ENCODE data around the gene C12orf76. TPM values are rescaled to one million over a fixed set of nuclear protein-coding genes. Genes with fewer than 3 reads are reported as not detected.
"Not testable (repeated sequence)": the region's sequence is repeated elsewhere in the genome, so short reads cannot be mapped to it uniquely, and the experiment has no call there.

C12orf76 gene
- total and polyA plus RNA-seq, 2 of the 13 experiments (the other 11 are each of a cell fraction or from before 2014, with no cell fraction given): 15.8 to 38.4 TPM

DNA sequence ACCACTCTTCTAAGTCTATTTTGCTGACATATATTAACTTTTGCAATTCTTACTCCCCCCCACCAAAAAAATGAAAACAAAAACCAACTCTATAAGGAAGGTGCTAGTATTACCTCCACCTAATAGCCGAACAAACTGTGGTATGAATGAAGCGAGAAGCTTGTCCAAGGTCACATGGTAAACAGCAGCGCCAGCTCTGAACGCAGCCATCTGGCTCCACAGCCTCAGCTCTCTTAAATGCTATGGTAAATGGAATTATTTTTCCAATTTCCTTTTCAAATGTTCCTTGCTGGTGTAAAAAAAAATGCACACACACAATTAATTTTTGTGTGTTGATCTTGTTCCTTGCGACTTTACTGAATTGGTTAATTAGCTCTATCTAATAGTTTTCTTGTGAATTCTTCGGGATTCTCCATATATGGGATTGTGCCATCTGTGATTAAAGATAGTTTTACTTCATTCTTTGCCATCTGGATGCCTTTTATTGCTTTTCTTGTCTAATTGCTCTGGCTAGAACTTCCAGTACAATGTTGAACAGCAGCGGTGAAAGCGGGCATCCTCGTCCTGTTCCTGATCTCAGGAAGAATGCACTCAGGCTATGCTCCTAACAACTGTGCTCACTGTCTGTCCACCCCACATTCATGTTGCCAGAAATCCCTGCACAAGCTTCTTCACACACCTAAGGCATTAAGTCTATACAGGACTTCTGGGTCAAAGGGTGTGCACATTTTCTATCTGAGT, 10.7 kb upstream of the C12orf76 start:
- Histone ChIP-seq H3K79me2 (ENCODE audit: insufficient read depth, low read length) (no peaks in the 10 kb centered on the region), H3K27ac (ENCODE audit: extremely low read length, insufficient read depth, low read length) (no peak overlapping the region), H4K20me1 (ENCODE audit: insufficient read depth, low read length) (no peaks in the 10 kb centered on the region), H3K36me3 (replicated peaks in 1 of 2; ENCODE audit: control insufficient read depth in 1 of 2, insufficient read depth in 2 of 2, low read length in 2 of 2) (no peaks in the 10 kb centered on the region), H3K9ac (ENCODE audit: insufficient read depth, low read depth, low read length) (no peak overlapping the region), H3K4me3 (replicated peaks in 1 of 3; ENCODE audit: insufficient read depth in 1 of 3, low read depth in 2 of 3, low read length in 3 of 3) (no peak overlapping the region), H3K9me3 (ENCODE audit: low read length) (no peaks in the 10 kb centered on the region), H3K4me2 (ENCODE audit: low read depth, low read length) (no peak overlapping the region), H2AFZ (ENCODE audit: low read length) (no peak overlapping the region), H3K27me3 (ENCODE audit: control insufficient read depth in 1 of 2, insufficient read depth in 2 of 2, low read length in 2 of 2) (0 out of 5 replicates have a peak, but pooled peaks cover 0 to 3% of the 10 kb centered on the region in 2 experiments), H3K4me1 (ENCODE audit: insufficient read depth, low read length) (peaks cover 40% of the 10 kb centered on the region)
- POLR2A ChIA-PET: interaction anchor here (1.2 to 2.0 kb wide), 4 partner anchors 15 to 188 kb away, joined by 3 to 6 read pairs (median 4); no protein-coding TSS in a partner anchor
- 74% methylated on average over 9 of the region's 9 CpGs for WGBS (ENCODE audit: low lambda C conversion rate)
- TF ChIP-seq IRF2 (CRISPR knock-in tag; IDR thresholded peaks at IDR 0.05) (no peak), MAFK (conservative IDR thresholded peaks at IDR 0.05 in 1 of 2, IDR thresholded peaks at IDR 0.05 in 1 of 2; ENCODE audit: low read length in 2 of 2) (peak; percentile 6 to 19; a peak in 2 of 4 replicates), ATF1 (CRISPR knock-in tag; IDR thresholded peaks at IDR 0.05) (no peak), ZFP41 (CRISPR knock-in tag; IDR thresholded peaks at IDR 0.05; ENCODE audit: borderline replicate concordance) (no peak), TRAFD1 (CRISPR knock-in tag; IDR thresholded peaks at IDR 0.05; ENCODE audit: borderline replicate concordance) (no peak), ZNF562 (CRISPR knock-in tag; IDR thresholded peaks at IDR 0.05; ENCODE audit: borderline replicate concordance) (no peak)
- TF ChIP-seq, protein P1, sequence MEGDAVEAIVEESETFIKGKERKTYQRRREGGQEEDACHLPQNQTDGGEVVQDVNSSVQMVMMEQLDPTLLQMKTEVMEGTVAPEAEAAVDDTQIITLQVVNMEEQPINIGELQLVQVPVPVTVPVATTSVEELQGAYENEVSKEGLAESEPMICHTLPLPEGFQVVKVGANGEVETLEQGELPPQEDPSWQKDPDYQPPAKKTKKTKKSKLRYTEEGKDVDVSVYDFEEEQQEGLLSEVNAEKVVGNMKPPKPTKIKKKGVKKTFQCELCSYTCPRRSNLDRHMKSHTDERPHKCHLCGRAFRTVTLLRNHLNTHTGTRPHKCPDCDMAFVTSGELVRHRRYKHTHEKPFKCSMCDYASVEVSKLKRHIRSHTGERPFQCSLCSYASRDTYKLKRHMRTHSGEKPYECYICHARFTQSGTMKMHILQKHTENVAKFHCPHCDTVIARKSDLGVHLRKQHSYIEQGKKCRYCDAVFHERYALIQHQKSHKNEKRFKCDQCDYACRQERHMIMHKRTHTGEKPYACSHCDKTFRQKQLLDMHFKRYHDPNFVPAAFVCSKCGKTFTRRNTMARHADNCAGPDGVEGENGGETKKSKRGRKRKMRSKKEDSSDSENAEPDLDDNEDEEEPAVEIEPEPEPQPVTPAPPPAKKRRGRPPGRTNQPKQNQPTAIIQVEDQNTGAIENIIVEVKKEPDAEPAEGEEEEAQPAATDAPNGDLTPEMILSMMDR (CRISPR knock-in tag; IDR thresholded peaks at IDR 0.05): no peak
- ATAC-seq: no peak
- no TSS peak for BruUV-seq (replicated peaks)
- in situ Hi-C loops (cut with HindIII; ENCODE audit: extremely low pct_ligation_motif_present, low pct_unique_long_range_greater_than_20kb) (no loop called here), intact Hi-C loops (cut with micrococcal nuclease; ENCODE audit: unreplicated experiment) (no loop called here)
- DNase-seq (ENCODE audit: low spot score): no peak
- no peak for FAIRE-seq
- CTCF ChIA-PET (ENCODE audit: low intra/inter-chr PET ratio, low total read pairs): no interaction called here

GRCh38 chr12:110056643-110057042, 8.3 kb upstream of the C12orf76 start:
- ATAC-seq; H3K27ac ChIP-seq (ENCODE audit: extremely low read length, insufficient read depth, low read length); H3K9ac ChIP-seq (ENCODE audit: insufficient read depth, low read depth, low read length); in situ Hi-C loops (cut with HindIII; ENCODE audit: extremely low pct_ligation_motif_present, low pct_unique_long_range_greater_than_20kb); intact Hi-C loops (cut with micrococcal nuclease; ENCODE audit: unreplicated experiment); CTCF ChIA-PET (ENCODE audit: low intra/inter-chr PET ratio, low total read pairs); FAIRE-seq; H2AFZ ChIP-seq (ENCODE audit: low read length); H3K4me2 ChIP-seq (ENCODE audit: low read depth, low read length); H3K79me2 ChIP-seq (ENCODE audit: insufficient read depth, low read length); DNase-seq (ENCODE audit: low spot score); H3K27me3 ChIP-seq (ENCODE audit: control insufficient read depth in 1 of 2, insufficient read depth in 2 of 2, low read length in 2 of 2); BruUV-seq (replicated peaks); H3K9me3 ChIP-seq (ENCODE audit: low read length); H3K4me3 ChIP-seq (replicated peaks in 1 of 3; ENCODE audit: insufficient read depth in 1 of 3, low read depth in 2 of 3, low read length in 3 of 3); POLR2A ChIA-PET; H4K20me1 ChIP-seq (ENCODE audit: insufficient read depth, low read length); H3K36me3 ChIP-seq (replicated peaks in 1 of 2; ENCODE audit: control insufficient read depth in 1 of 2, insufficient read depth in 2 of 2, low read length in 2 of 2): not testable (repeated sequence)
- peaks cover 52% of the 10 kb centered on the region for H3K4me1 ChIP-seq (ENCODE audit: insufficient read depth, low read length)
- 62% methylated on average over 3 of the region's 3 CpGs for WGBS (ENCODE audit: low lambda C conversion rate)

All from HepG2 (cell line).